Measurements from ENCODE around the gene FKBP9.

DNA sequence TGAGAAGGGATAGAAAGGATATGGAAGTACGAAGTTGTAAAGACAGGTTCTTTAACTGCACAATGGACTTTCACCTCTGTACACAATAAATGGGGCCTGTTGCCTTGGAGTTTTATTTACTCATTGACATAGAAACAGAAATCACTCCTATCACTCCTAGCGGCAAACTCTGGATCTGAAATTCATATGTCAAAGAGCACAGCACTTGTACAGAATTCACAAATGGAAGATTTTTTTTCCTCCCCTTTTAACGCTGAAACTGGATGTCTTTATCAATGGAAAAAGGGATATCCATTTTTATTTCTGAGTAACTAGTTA lies 87.1 kb downstream of the FKBP9 start:
- no peak for TF ChIP-seq SMC3 (conservative IDR thresholded peaks at IDR 0.05; ENCODE audit: poor library complexity)
- no peak for TF ChIP-seq POLR2AphosphoS5 (IDR thresholded peaks at IDR 0.05)
- TF ChIP-seq, protein P1, sequence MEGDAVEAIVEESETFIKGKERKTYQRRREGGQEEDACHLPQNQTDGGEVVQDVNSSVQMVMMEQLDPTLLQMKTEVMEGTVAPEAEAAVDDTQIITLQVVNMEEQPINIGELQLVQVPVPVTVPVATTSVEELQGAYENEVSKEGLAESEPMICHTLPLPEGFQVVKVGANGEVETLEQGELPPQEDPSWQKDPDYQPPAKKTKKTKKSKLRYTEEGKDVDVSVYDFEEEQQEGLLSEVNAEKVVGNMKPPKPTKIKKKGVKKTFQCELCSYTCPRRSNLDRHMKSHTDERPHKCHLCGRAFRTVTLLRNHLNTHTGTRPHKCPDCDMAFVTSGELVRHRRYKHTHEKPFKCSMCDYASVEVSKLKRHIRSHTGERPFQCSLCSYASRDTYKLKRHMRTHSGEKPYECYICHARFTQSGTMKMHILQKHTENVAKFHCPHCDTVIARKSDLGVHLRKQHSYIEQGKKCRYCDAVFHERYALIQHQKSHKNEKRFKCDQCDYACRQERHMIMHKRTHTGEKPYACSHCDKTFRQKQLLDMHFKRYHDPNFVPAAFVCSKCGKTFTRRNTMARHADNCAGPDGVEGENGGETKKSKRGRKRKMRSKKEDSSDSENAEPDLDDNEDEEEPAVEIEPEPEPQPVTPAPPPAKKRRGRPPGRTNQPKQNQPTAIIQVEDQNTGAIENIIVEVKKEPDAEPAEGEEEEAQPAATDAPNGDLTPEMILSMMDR (IDR thresholded peaks at IDR 0.05; ENCODE audit: poor library complexity, severe bottlenecking), result no peak
- no peak for TF ChIP-seq EP300 (conservative IDR thresholded peaks at IDR 0.05; ENCODE audit: poor library complexity, severe bottlenecking)
- TF ChIP-seq, protein P2, sequence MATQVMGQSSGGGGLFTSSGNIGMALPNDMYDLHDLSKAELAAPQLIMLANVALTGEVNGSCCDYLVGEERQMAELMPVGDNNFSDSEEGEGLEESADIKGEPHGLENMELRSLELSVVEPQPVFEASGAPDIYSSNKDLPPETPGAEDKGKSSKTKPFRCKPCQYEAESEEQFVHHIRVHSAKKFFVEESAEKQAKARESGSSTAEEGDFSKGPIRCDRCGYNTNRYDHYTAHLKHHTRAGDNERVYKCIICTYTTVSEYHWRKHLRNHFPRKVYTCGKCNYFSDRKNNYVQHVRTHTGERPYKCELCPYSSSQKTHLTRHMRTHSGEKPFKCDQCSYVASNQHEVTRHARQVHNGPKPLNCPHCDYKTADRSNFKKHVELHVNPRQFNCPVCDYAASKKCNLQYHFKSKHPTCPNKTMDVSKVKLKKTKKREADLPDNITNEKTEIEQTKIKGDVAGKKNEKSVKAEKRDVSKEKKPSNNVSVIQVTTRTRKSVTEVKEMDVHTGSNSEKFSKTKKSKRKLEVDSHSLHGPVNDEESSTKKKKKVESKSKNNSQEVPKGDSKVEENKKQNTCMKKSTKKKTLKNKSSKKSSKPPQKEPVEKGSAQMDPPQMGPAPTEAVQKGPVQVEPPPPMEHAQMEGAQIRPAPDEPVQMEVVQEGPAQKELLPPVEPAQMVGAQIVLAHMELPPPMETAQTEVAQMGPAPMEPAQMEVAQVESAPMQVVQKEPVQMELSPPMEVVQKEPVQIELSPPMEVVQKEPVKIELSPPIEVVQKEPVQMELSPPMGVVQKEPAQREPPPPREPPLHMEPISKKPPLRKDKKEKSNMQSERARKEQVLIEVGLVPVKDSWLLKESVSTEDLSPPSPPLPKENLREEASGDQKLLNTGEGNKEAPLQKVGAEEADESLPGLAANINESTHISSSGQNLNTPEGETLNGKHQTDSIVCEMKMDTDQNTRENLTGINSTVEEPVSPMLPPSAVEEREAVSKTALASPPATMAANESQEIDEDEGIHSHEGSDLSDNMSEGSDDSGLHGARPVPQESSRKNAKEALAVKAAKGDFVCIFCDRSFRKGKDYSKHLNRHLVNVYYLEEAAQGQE (IDR thresholded peaks at IDR 0.05; ENCODE audit: borderline replicate concordance), result no peak
- no peak for TF ChIP-seq MXI1 (conservative IDR thresholded peaks at IDR 0.05; ENCODE audit: poor library complexity, severe bottlenecking)
- no peak for TF ChIP-seq EZH2 (IDR thresholded peaks at IDR 0.05; ENCODE audit: borderline replicate concordance, insufficient read depth, low read length, poor library complexity, severe bottlenecking)

Data from neural cell (in vitro differentiated cells).